GM12801 (cell line): Measurements from ENCODE around the gene C17orf58.
"Not testable (repeated sequence)": the region's sequence is repeated elsewhere in the genome, so short reads cannot be mapped to it uniquely, and the experiment has no call there.

Experiments used
- CTCF ChIP-seq: IDR thresholded peaks from one replicate; pipeline ENCODE4 v1.5.1; 2011; ENCODE audit warnings: control low read depth; ENCODE audit not compliant: insufficient read length; ENCODE audit errors: extremely low read depth

C17orf58 gene

GRCh38 chr17:67996301-67997171 lies at the start of gene C17orf58:
Gene C17orf58, minus strand, starts transcription at chr17:67996469. Its CDS starts 271 bp downstream, at chr17:67996198.
- not testable (repeated sequence) for TF ChIP-seq CTCF

GRCh38 chr17:68036304-68037147 lies 40.3 kb upstream of the C17orf58 start:
- no peak for TF ChIP-seq CTCF

- no peak for TF ChIP-seq CTCF
Observed at GRCh38 chr17:68035523-68036303, 39.4 kb upstream of the C17orf58 start, which contains the start of gene KPNA2. Gene KPNA2, plus strand, starts transcription at chr17:68035735. Its CDS starts 1,398 bp downstream, at chr17:68037133.

- TF ChIP-seq CTCF: no peak
Observed at GRCh38 chr17:68035131-68035522, 38.9 kb upstream of the C17orf58 start.

GRCh38 chr17:68034452-68034776 lies 38.1 kb upstream of the C17orf58 start:
- no peak for TF ChIP-seq CTCF

- no peak for TF ChIP-seq CTCF
Observed at GRCh38 chr17:68033636-68034451, 37.6 kb upstream of the C17orf58 start.
